Fibroblast of villous mesenchyme (primary cell): ENCODE measurements around the gene TOP1. TPM values are rescaled to one million over a fixed set of nuclear protein-coding genes. Genes with fewer than 3 reads are reported as not detected.

Experiments
- DNase-seq: peaks from one replicate; pipeline ENCODE4 v3.0.0-alpha.2; 2010; ENCODE audit warnings: low read depth
- H3K4me3 ChIP-seq: 2 replicates; pipeline ENCODE4 v1.5.1; 2011; ENCODE audit warnings: low read depth, mild to moderate bottlenecking, low read length
- CTCF ChIP-seq: IDR thresholded peaks from 2 replicates; pipeline ENCODE4 v1.5.1; 2012; ENCODE audit warnings: low read depth, mild to moderate bottlenecking, low read length; ENCODE audit not compliant: insufficient read depth
- total RNA-seq: library from RNA; depleted of rRNA; stranded (reverse); fragments of >200 nt; gene quantifications from 2 replicates; pipeline ENCODE4 v1.2.3, GENCODE V29; 2012

TOP1 gene
- total RNA-seq, 1 donor, result 19.9 TPM

- H3K4me3 ChIP-seq, result no peak overlapping the region
- no peak for DNase-seq
- no peak for TF ChIP-seq CTCF
These were observed 133.3 kb downstream of the TOP1 start for GRCh38 chr20:41161886-41162285.

- no peak for DNase-seq
- TF ChIP-seq CTCF, result no peak
- H3K4me3 ChIP-seq, result no peak overlapping the region
These were observed 133.8 kb downstream of the TOP1 start for GRCh38 chr20:41162396-41162795.

- no peak for DNase-seq
- no peak for TF ChIP-seq CTCF
These were observed 135.2 kb downstream of the TOP1 start for GRCh38 chr20:41163821-41164220.

GRCh38 chr20:41165001-41165882 lies 136.6 kb downstream of the TOP1 start:
- H3K4me3 ChIP-seq, result no peak overlapping the region
- DNase-seq, result no peak
- no peak for TF ChIP-seq CTCF

More at GRCh38 chr20:41163821-41164220, 135.2 kb downstream of the TOP1 start:
- no peak overlapping the region for H3K4me3 ChIP-seq

GRCh38 chr20:41166201-41167117 lies 137.8 kb downstream of the TOP1 start:
- TF ChIP-seq CTCF, result no peak
- H3K4me3 ChIP-seq, result no peak overlapping the region
- no peak for DNase-seq

- DNase-seq, result no peak
- no peak for TF ChIP-seq CTCF
- no peak overlapping the region for H3K4me3 ChIP-seq
These were observed 138.5 kb downstream of the TOP1 start for GRCh38 chr20:41167118-41167470.
